SIG-M5 (cell line): ENCODE measurements around the gene ATG5.
"Not testable (repeated sequence)": the region's sequence is repeated elsewhere in the genome, so short reads cannot be mapped to it uniquely, and the experiment has no call there.

Experiments
- DNase-seq: peaks from one replicate; lab custom pipeline; 2025; lab: John Stamatoyannopoulos, UW

ATG5 gene

DNA sequence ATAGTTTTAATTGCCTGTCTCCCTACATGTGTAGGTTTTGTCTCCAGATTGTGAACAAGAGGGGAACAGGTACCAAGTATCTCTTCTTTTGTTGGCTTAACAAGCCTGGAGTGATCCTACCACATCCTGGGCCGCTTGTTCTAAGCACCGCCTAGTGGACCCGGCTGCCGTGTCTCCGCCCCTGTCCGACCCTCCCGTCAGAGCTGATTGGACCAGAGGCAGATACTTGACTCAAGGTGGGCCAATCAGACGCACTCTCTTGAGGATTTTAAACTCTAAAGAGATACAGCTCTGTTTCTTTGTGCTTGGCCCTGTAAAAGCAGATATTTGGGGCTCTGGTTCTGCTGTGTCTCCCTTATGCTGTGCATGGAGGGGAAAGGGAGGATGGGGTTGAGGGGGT is 171.2 kb downstream of the ATG5 start:
- no peak for DNase-seq

DNA sequence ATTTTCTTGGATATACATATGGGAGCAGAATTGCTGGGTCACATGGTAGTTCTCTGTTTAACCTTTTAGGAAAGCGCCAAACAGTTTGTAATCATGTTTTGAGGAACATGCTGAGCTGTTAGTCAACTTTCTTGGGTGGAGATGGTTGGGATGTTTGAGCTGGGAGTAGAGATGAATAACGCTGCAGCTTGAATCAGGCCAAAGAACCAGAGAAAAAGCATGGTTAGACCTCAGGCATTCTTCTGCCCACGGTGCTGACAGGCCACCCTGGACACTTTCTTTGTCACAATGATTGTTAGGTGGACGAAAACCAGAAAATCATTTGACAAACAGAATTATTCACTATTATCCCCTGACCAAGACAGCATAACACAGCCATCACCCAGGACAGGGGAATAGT is 172.6 kb downstream of the ATG5 start:
- no peak for DNase-seq

DNA sequence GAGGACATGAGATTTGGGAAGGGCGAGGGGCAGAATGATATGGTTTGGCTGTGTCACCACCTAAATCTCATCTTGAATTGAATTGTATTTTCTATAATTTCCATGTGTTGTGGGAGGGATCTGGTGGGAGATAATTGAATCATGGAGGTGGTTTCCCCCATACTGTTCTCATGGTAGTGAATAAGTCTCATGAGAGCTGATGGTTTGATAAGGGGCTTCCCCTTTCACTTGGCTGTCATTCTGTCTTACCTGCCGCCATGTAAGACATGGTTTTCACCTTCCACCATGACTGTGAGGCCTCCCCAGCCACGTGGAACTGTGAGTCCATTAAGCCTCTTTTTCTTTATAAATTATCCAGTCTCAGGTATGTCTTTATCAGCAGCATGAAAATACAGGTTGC is 173.1 kb downstream of the ATG5 start:
- not testable (repeated sequence) for DNase-seq

DNA sequence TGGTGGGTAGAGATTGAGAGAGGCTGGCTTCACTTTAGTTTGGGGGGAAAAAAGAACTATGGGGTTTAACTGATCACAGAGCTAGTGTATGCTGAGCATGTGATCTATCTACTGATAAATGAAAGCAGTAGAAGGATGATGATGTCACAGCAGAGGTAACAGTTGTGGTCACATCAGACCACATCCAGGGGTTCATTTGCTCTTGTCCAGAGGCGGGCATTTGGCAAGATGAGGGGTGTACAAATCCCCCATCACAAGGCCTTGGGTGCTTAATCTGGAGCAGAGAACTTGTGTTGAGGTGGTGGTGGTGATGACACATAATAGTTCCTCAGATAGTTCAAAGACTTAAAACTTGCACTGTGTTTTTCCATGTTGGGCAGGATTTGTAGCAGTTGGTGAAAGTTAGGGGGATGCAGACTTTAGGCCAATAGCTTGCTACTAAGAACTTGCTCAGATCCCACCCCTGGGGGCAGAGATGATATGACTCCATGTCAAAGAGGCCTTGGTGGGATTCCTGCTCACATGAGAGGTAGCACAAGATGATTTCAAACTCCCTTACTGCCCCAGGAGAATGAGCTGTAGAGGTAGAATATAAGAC is 176.0 kb downstream of the ATG5 start:
- DNase-seq, result no peak

DNA sequence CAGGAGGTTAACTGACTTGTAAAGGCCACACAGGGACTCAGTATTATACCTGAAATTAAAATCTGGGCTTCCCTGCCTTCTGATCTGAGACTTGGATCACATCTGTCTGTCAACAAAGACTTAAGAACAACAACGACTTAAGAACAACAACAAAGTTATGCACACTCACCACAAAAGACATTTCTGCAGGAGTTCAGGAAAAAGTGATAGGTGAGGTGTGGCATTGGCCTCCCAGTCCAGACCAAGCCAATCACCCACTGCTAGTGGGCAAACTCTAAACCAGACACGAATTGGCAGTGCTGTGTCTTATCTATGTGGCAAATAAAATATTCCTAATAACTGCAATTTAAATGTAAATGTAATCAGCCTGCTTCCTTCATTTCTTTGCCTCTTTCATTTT is 178.1 kb downstream of the ATG5 start:
- no peak for DNase-seq

DNA sequence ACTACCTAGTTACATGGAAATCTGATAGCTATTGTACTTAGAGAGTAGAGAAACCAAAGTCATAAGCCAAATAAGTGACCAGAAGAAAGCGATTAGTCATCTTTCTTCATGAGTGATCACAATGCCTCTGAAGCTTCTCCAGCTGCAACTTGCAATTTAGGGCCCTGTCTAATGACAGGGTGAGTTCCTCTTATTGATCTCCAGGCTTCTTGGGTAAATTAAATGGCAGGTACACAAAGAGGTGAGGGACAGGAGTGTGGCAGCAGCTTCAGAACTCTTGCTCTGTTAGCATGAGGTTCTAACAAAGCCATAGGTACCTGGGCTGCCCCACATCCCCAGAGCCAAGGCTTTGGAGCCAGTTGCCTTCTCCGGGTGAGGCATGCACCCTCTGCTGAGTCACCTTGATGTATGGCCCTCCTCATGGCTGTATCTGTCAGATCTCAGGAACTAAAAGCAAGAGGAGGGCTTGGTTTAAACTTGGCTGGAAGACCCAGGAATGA is 178.7 kb downstream of the ATG5 start:
- no peak for DNase-seq

DNA sequence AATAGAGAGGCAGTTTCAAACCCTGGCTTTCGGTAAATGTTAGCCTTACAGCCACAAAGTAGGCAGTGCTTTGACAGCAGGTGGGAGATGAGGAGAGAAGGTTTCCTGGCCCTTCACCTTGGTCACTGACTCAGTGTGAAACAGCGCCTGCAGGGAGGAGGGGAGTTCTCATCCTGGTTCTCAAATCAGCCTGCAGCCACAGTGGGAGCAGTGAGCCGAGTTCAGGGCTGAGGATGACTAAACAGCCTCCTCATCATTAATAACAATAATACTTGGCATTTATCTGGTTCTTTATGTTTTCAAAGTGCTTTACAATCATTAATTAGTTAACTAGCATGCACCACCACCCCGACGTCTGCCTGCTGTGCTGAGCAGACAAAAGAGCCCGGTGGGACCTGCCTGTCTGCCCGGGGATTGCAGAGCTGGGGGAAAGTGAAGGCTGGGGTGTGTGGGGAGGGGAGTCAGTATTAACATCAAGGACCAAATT is 179.8 kb downstream of the ATG5 start:
- DNase-seq, result no peak

DNA sequence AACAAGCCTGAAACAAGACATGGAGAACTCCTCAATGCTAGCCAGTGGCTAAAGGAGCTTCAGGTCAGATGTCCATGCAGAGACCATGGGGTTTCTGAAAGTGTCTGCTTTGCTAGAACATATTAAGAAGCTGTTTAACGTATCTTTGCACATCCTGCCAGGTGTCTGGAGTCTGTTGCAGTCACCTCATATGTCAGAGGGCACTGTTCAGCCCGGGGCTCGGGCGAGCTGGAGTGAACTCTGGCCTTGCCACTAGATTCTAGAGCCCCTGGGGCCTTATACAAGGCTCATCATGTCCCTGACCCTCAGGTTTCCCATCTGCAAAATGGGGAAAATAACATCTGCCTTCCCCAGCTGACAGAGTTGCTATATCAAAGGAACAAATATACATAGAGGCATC is 180.4 kb downstream of the ATG5 start:
- no peak for DNase-seq

DNA sequence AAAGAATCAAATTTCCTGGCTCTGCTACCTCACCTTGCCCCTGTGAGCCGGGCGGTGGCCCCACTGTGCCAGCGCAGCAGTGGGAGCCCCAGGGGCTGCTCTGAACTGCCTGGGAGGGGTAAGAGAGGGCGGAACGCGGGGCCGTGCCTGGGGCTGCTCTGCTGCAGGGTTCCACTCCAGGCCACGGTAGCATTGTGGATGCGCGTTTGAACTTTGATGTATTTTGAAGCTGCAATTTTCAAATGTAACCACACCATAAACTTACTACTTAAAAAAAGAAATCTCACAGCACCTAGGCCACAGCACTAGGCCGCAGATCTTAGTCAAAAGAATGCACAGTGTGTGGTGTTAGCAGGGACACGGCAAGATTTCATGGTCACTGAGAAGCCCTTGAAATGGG is 181.9 kb downstream of the ATG5 start:
- no peak for DNase-seq

DNA sequence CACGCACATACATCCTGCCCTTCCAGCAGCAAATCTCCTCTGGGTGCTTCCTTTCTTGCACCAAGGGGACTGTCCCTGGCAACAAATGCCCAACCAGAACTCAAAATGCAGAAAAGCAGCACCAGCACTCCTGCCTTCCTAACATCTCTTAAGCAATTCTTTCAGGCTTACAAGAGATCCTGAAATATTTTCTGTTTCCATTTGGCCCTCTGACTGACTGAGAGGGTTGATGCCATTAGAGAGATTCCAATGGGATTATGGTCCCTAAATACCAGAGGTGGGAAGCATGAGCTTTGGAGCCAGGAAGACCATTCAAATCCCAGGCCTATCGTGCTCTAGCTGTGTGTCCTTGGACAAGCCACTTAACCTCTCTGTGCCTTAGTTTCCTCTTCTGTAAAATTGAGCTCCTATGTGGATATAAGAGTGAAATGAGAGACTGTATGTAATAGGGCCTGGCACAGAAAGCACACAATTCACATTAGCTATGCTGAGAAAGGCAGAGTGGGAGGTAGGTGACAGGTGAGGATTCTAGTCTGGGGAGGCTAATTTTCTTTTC is 182.6 kb downstream of the ATG5 start:
- no peak for DNase-seq

DNA sequence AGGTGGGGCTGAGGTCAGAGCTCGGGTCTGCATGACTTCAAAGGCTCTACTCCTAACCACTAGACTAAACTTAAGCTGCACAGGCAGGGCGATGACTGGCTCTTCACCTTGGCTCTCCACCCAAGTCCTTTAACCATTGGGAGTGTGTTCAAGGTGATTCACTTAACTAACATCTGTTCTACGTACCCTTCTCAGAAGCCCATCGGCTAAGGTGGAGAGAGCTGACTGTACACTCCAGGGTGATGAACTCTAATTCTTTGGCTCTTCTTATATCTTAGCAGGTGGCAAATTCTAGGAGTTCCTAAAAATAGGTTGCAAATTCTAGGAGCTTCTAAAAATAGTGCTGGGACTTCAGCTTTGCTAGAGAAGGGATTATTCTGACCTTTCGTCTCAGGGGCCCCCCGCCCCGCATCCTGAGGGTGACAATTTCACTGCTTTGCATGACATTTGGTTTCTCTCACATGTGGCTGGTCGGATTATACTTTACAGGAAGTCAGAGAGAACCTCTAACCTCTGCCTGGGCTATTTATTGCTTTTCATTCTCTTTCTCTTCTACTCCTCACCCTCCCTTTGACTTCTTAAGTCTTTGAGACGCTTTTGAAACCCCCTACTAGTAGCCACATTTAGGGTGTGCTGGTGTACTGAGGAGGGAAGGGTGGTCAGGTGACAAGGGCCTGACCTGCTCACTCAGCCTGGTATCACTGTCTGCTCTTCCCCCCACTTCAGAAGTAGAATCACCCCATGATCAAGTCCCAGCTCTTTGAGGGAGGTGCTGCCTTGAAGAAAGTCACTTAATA is 183.9 kb downstream of the ATG5 start:
- DNase-seq, result no peak

DNA sequence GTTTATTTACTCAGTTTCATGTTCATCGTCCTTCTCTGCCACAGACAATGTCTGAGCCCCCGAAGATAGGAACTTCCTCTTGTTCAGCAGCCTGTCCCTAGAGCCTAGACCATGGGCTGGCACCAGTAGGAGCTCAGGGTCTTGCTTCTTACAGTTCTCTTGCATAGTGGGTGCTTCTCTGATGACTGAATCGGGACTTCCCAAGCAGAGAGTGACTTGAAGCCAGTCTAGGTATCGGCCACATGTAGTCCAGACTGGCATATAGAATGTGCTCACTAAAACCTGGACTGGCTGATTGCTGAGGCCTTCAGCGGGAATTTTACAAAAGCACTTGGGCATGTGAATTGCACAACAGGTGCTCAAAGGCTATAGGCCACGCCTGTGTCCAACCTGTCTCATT is 187.4 kb downstream of the ATG5 start:
- no peak for DNase-seq

DNA sequence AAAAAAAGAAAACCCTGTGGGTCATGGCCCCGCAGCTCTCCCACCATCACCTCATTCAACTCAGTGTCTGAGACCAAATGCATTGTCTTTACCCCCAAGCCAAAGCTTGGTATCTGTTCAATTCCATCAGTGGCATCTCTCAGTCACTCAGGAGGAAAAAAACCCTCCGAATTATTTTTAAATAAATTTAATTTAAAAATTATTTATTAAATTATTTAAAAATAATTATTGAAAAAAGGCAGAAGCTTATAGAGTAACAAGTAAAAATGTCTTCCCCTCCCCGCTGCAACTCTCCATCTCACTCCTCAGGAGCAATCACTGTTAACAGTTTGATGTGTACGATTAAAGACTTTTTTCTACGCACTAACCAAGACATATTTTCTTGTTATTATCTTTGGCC is 188.7 kb downstream of the ATG5 start:
- DNase-seq, result no peak

DNA sequence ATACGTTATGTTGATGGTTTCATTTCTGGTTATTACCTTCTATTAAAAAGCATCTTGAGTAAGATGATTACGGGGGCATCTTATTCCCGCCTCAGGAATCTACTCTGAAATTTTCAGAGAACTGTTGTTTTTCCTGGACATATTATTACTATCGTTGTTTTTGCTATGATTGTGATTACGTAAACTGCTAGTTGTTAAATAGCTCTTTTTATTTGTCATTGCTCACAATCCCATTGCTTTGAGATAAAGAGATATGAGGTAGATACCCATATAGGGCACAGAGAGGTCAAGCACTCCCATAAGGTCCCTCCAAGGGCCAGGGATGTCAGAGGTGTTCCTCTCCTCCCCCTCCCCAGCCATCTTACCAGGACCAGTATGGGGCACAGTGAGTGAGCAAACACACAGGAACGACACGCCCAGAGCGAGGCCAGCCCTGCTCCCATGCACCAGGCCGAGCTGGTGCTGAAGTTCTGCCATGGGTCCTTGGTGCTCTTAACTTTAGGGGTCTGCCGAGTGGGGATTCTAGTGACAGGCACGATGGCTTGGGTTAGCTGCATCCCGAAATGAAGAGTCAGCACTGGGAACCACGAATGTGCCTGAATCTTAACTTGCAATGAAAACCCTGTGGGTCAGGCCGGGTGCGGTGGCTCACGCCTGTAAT is 189.5 kb downstream of the ATG5 start:
- no peak for DNase-seq

DNA sequence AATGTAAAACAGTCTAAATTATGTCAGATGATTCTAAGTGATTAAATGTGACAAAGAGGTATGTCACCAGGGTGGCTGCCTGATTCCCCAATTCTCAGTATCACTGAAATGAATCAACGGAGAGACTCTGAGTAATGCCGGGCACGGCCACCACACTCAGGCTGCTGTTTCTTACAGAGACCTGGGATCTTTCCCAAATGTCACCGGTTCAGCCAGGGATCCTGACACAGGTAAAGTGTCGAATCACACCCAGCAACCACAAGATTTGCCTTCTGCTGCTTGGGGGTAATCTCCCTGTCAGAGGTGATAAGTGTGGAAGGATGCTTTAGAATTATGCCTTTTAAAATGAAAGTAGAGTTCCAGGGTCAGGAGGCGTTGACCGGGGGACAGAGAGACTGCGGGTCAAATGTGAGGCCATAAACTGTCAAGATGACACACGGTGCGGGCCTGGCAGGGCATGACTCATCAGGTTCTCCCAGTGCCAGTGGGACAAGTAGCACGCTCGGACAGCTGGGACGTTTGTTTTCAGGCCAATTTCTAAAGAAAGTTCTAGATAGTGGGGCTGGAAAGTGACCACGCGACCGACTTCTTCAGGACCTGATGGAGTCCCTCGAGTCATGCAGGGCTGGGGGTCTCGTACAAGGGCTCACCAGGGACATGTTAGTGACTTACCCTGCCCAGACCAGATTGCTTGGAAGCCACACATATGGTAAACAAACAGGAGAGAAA is 190.5 kb downstream of the ATG5 start:
- no peak for DNase-seq
